NT2/D1 (cell line): ENCODE results near the gene IGSF23.

Source experiments
- SUZ12 ChIP-seq: IDR thresholded peaks from 2 replicates; pipeline ENCODE4 v1.6.1; 2011; ENCODE audit not compliant: insufficient read length, insufficient read depth; ENCODE audit errors: extremely low read depth
- ZNF274 ChIP-seq: IDR thresholded peaks from 2 replicates; pipeline ENCODE4 v1.6.1; 2011; ENCODE audit warnings: mild to moderate bottlenecking, low read depth, low read length

GRCh38 chr19:44620667-44621066, 7.3 kb downstream of the IGSF23 start:
- TF ChIP-seq ZNF274 (no peak), SUZ12 (no peak)
